GM23248 (cell line): Measurements from ENCODE around the gene FAM217B.

Experiments used
- EZH2 ChIP-seq: fragments of 200-600 bp; sonication (generic); IDR thresholded peaks from 2 replicates; pipeline ENCODE4 v1.6.1; 2018; ENCODE audit warnings: antibody characterized with exemption, mild to moderate bottlenecking; ENCODE audit not compliant: insufficient read depth, poor library complexity, severe bottlenecking
- EZH2phosphoT487 ChIP-seq: fragments of 200-600 bp; sonication (generic); IDR thresholded peaks from 2 replicates; pipeline ENCODE4 v1.6.1; 2018; ENCODE audit warnings: antibody characterized with exemption, moderate library complexity, mild to moderate bottlenecking, low read depth; ENCODE audit not compliant: insufficient read depth

GRCh38 chr20:59911041-59911440, 29.1 kb upstream of the FAM217B start:
- TF ChIP-seq EZH2phosphoT487 (no peak), EZH2 (no peak)
